GM13976 (cell line): ENCODE results near the gene PNMA5.

Source experiments
- DNase-seq: peaks from one replicate; pipeline ENCODE4 v3.0.0; 2012; ENCODE audit warnings: low spot score
- CTCF ChIP-seq: IDR thresholded peaks from 2 replicates; pipeline ENCODE4 v1.5.1; 2012; ENCODE audit warnings: borderline replicate concordance, mild to moderate bottlenecking; ENCODE audit not compliant: insufficient read depth; ENCODE audit errors: extremely low read depth, missing control alignments, control extremely low read depth
- in situ Hi-C: fragments of 300-500 bp; cut with MboI; formaldehyde crosslinking; loops from one replicate; pipeline ENCODE4 v1.12.0; 2022; ENCODE audit warnings: low sequenced_read_pairs, mixed read lengths, inconsistent platforms; ENCODE audit not compliant: unreplicated experiment

Gene PNMA5

DNA sequence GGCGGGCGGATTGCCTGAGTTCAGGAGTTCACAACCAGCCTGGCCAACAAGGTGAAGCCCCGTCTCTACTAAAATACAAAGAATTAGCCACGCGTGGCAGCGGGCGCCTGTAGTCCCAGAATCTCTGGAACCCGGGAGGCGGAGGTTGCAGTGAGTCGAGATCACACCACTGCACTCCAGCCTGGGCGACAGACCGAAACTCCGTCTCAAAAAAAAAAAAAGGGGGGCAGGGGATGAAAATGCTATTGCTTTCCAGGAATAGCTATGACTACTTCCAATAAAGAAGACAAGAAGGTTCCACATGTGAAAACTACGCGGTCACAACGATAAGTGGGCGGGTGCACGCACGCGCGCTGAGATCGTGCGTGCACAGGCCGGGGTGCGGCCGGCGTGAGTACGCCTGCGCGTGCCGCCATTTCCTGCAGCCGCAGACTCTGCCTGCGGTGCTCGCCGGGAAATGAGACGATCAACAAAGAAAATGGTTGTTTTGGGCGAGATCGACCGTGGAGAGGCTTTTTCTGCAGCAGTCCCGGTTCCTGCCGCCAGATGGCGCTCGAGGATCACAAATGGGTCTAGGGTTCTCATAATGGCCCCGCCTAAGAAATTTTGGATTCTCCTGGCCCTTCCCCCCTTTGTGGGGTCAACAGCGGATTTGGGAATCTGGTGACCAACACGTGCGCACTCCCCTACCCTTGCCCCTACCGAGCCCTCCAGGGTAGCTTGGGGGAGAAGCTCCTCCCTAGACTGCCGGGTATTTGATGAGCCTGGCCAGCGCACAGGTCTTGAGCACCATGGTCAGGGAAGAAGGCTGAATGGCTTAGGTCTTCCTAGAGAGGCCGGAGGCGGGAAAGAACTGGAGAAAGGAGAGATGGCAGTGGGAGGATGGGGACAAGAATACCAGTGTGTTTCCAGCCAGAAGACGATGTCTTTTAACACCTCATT lies 35.1 kb downstream of the PNMA5 start:
- TF ChIP-seq CTCF = peak; percentile 82
- in situ Hi-C loops = loop anchor here (25.0 kb wide), 1 partner anchor 704 kb away; the partner anchor contains the start of gene PNCK
- DNase-seq = peak; percentile 85

DNA sequence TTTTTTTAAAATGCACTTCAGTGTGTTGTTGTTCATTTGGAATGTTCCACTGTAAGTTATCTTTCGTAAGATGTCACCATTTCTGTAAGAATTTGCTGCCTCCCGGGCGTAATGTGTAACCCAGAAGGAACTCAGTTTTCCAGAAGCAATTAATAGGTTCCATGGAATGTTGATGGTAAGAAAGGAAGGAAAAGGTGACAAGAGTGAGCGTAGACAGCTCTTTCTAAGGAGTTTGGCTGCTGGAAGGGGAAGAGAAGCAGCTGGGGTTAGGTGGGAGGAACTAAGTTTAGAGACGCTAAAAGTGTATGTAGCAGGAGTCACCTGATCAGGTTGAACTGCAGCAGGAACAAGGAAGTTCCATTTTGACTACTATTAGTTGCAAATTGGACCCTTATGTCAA lies 35.9 kb downstream of the PNMA5 start:
- in situ Hi-C loops = loop anchor here (25.0 kb wide), 1 partner anchor 704 kb away; the partner anchor contains the start of gene PNCK

GRCh38 chrX:152950786-152951185 lies 43.1 kb downstream of the PNMA5 start:
- DNase-seq = no peak
- in situ Hi-C loops = loop anchor here (25.0 kb wide), 1 partner anchor 712 kb away; the partner anchor contains the start of gene PNCK
- no peak for TF ChIP-seq CTCF

More for the DNA sequence above, 35.9 kb downstream of the PNMA5 start:
- no peak for TF ChIP-seq CTCF
- DNase-seq = no peak

- TF ChIP-seq CTCF = no peak
- in situ Hi-C loops = no loop called here
- no peak for DNase-seq
Observed at GRCh38 chrX:152949114-152949513, 44.8 kb downstream of the PNMA5 start.

DNA sequence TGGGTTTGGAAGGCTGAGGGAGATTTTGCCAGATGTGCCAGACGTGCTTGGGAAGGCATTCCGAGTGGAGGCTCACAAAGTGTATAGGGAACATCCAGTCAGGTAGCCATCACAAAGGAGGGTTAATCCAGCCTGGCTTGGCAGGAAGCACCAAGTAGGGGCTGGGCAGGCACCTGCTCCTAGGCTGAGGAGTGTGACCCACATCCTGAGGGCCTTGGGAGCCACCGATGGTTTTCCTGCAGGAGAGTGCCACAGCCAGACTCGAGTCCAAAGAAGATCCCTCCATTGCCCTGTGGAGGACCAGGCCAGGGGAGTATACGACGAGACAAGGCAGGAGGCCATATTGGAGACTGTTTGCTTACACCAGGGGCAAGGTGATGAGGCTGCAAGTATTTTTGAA lies 47.2 kb downstream of the PNMA5 start:
- no peak for TF ChIP-seq CTCF
- in situ Hi-C loops = no loop called here
- DNase-seq = no peak

DNA sequence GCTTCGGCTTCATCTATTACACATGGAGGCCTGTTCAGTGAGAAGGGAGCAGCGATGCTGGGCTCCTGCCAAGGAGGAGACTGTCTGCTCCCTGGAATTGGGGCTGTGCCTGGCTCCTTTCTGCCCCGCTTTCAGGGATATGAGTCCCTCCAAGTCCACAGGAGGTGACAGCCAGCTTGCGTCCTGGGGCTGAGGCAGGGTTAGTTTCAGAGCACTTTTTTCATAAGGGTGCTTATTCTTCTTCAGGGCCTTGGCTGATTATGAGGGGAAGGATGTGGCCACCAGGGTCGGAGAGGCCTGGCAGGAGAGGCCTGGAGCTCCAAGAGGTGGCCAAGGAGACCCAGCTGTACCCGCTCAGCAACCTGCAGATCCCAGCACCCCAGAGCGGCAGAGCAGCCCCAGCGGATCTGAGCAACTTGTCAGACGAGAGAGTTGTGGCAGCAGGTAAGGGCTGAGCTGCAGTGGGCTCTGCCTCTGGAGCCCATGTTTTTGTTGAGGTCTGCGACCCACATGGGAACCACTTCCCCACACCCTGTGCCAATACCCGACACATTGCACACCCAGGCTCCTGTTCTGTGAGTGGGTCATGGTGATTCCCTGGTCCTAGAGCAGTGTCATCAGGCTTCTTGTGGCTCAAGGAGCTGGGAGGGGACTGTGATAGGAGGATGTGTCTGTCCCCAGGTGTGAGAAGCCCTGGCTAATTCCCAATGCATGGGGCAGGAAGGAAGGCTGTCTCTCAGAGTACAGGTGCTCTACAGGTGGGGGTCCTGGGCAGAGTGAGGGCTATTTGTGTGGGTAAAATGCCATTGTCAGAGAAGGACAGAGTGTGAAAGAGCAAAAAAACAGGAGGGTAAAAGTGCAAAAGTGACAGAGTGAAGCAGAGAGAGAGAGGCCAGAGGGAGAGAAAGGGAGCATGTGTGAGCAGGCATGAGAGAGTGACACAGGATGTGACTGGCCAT lies 48.6 kb downstream of the PNMA5 start:
- TF ChIP-seq CTCF = no peak
- in situ Hi-C loops = no loop called here
- no peak for DNase-seq
